Stomach (tissue), 9 donors: ENCODE measurements around the gene TRAFD1. TPM values are rescaled to one million over a fixed set of nuclear protein-coding genes. Genes with fewer than 3 reads are reported as not detected.
"Not testable (repeated sequence)": the region's sequence is repeated elsewhere in the genome, so short reads cannot be mapped to it uniquely, and the experiment has no call there.

Experiments used
- DNase-seq, 2 donors: peaks; one replicate each; pipeline versions ENCODE4 v3.0.0 to v3.0.0-alpha.2; 2013 to 2019
- H3K27ac ChIP-seq, 5 donors: fragments of 200-600 bp in 4 of 5; sonication (generic) in 4 of 5; one replicate each; pipeline ENCODE4 v1.5.1; 2013 to 2019; ENCODE audit warnings: mild to moderate bottlenecking in 1 of 5, moderate library complexity in 1 of 5
- H3K27me3 ChIP-seq, 3 donors: fragments of 200-600 bp; sonication (generic); one replicate each; pipeline ENCODE4 v1.5.1; 2017 to 2019; ENCODE audit warnings: mixed run types in 1 of 3
- H3K36me3 ChIP-seq, 4 donors: fragments of 200-600 bp; sonication (generic); 1 replicate in 3 of 4; 2 replicates in 1 of 4; pipeline ENCODE4 v1.5.1; 2016 to 2019
- H3K4me1 ChIP-seq, 4 donors: fragments of 200-600 bp; sonication (generic); one replicate each; pipeline ENCODE4 v1.5.1; 2016 to 2019
- H3K4me3 ChIP-seq, 4 donors: fragments of 200-600 bp; sonication (generic) in 3 of 4; one replicate each; pipeline ENCODE4 v1.5.1; 2016 to 2019; ENCODE audit warnings: mild to moderate bottlenecking in 1 of 4
- H3K9me3 ChIP-seq, 4 donors: fragments of 200-600 bp; sonication (generic); one replicate each; pipeline ENCODE4 v1.5.1; 2016 to 2019
- CTCF ChIP-seq, 7 experiments: fragments of 450-650 bp in 4 of 7; fragments of 200-600 bp in 3 of 7; sonication (generic) in 3 of 7; IDR thresholded peaks; one replicate each; pipeline ENCODE4 v1.5.1; 2016 to 2019; ENCODE audit warnings: antibody characterized with exemption in 7 of 7, control low read depth in 2 of 7, mild to moderate bottlenecking in 1 of 7
- EP300 ChIP-seq: sonication (generic); formaldehyde crosslinking; IDR thresholded peaks from one replicate; pipeline ENCODE4 v1.6.1; 2017; ENCODE audit warnings: antibody characterized with exemption
- POLR2A ChIP-seq, 4 donors: fragments of 450-650 bp; IDR thresholded peaks; one replicate each; pipeline ENCODE4 v1.6.1; 2016; ENCODE audit warnings: antibody characterized with exemption in 4 of 4, control low read depth in 2 of 4, mild to moderate bottlenecking in 1 of 4, moderate library complexity in 1 of 4
- POLR2AphosphoS5 ChIP-seq, 3 donors: sonication (generic); formaldehyde crosslinking; IDR thresholded peaks; one replicate each; pipeline ENCODE4 v1.6.1; 2016; ENCODE audit warnings: antibody characterized with exemption in 3 of 3
- WGBS, 5 donors: extraction: QIAGEN DNeasy Blood & Tissue Kit in 3 of 5; methylation state at CpG; one replicate each; pipeline versions ENCODE4 v1.1.5 to v1.1.7; 2013 to 2018; 5-methylcytosine and 5-hydroxymethylcytosine counted together
- intact Hi-C: fragments of 100-400 bp; cut with DNase I; formaldehyde crosslinking; loops from one replicate; pipeline ENCODE4 v1.15.1; 2023; ENCODE audit warnings: low total_unique reads
- polyA plus RNA-seq, 3 donors: library from polyadenylated mRNA; stranded (reverse); fragments of 200-250 nt; gene quantifications; one replicate each; pipeline ENCODE4 v1.2.3, GENCODE V29; 2013
- total RNA-seq, 5 donors: library from RNA; depleted of rRNA; stranded (reverse); fragments of >200 nt; gene quantifications; one replicate each; pipeline versions ENCODE4 v1.1.0 to v1.2.3, GENCODE V29; 2014 to 2016
- donor health status: healthy with polysubstance abuse.
- donor health status: Bipolar disorder and iron deficiency.
- donor health status: healthy.

TRAFD1 gene
- total and polyA plus RNA-seq, 8 donors, result 11.3 to 49.0 (median 20.4) TPM

DNA sequence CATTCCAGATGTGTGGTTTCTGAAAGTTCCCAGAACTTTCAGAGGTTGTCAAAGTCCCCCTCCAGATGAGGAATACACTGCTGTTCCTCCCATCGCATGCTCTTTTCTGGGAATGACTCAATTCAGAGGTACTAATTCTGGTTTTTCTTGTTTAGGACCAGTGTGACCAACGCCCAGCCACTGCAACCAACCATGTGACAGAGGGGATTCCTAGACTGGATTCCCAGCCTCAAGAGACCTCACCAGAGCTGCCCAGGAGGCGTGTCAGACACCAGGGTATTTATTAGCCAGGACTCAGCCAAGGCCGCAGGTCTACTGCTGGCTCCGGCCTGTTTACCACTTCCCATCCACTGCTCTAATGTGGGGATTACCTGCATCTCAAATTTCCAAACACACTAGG lies 24.2 kb downstream of the TRAFD1 start:
- intact Hi-C loops, result no loop called here
- no peaks in the 10 kb centered on the region for H3K27me3 ChIP-seq
- peaks cover 83 to 100% (median 98%) of the 10 kb centered on the region in 4 donors for H3K36me3 ChIP-seq
- no peak overlapping the region for H3K4me3 ChIP-seq
- H3K27ac ChIP-seq, result no peak overlapping the region
- peak in 1 of 2 donors; percentile 72 for DNase-seq
- 73 to 91% (median 77%) methylated on average over 3 to 5 of the region's 5 CpGs for WGBS, 5 donors
- H3K9me3 ChIP-seq, result no peaks in the 10 kb centered on the region
- H3K4me1 ChIP-seq, result no peaks in the 10 kb centered on the region
- no peak for TF ChIP-seq POLR2AphosphoS5 (IDR thresholded peaks at IDR 0.05)

GRCh38 chr12:112151766-112152541 lies 26.6 kb downstream of the TRAFD1 start:
- no peaks in the 10 kb centered on the region for H3K27me3 ChIP-seq

GRCh38 chr12:112153181-112153892 lies 28.0 kb downstream of the TRAFD1 start:
- Histone ChIP-seq H3K27ac (no peak overlapping the region), H3K4me3 (no peak overlapping the region), H3K4me1 (no peaks in the 10 kb centered on the region), H3K9me3 (peaks cover 0 to 9% (median 2%) of the 10 kb centered on the region in 4 donors), H3K27me3 (no peaks in the 10 kb centered on the region), H3K36me3 (peaks cover 55 to 84% (median 79%) of the 10 kb centered on the region in 4 donors)
- WGBS, 5 donors, result 76 to 88% (median 78%) methylated on average over 9 to 11 of the region's 11 CpGs
- intact Hi-C loops, result no loop called here
- TF ChIP-seq CTCF (IDR thresholded peaks at IDR 0.05) (no peak), EP300 (no peak), POLR2A (IDR thresholded peaks at IDR 0.05) (no peak), POLR2AphosphoS5 (IDR thresholded peaks at IDR 0.05) (no peak)
- no peak for DNase-seq

More at GRCh38 chr12:112151766-112152541, 26.6 kb downstream of the TRAFD1 start:
- no peak for TF ChIP-seq CTCF (IDR thresholded peaks at IDR 0.05)
- TF ChIP-seq POLR2AphosphoS5 (IDR thresholded peaks at IDR 0.05), result no peak
- no peak for TF ChIP-seq EP300
- TF ChIP-seq POLR2A (IDR thresholded peaks at IDR 0.05), result no peak
- Histone ChIP-seq H3K27ac (no peak overlapping the region), H3K4me3 (no peak overlapping the region), H3K9me3 (peaks cover 0 to 5% (median 0%) of the 10 kb centered on the region in 4 donors), H3K36me3 (peaks cover 63 to 86% (median 82%) of the 10 kb centered on the region in 4 donors), H3K4me1 (no peaks in the 10 kb centered on the region)
- WGBS, 5 donors, result 89 to 93% (median 91%) methylated on average over 11 of the region's 11 CpGs
- intact Hi-C loops, result no loop called here
- no peak for DNase-seq

GRCh38 chr12:112153893-112154219 lies 28.5 kb downstream of the TRAFD1 start:
- 90 to 93% (median 92%) methylated on average over 7 to 8 of the region's 8 CpGs for WGBS, 5 donors
- no peak for DNase-seq
- TF ChIP-seq EP300 (no peak), POLR2AphosphoS5 (IDR thresholded peaks at IDR 0.05) (no peak), CTCF (IDR thresholded peaks at IDR 0.05) (no peak), POLR2A (IDR thresholded peaks at IDR 0.05) (no peak)
- Histone ChIP-seq H3K9me3 (peaks cover 0 to 15% (median 6%) of the 10 kb centered on the region in 4 donors), H3K36me3 (peaks cover 55 to 84% (median 79%) of the 10 kb centered on the region in 4 donors), H3K4me3 (no peak overlapping the region), H3K4me1 (no peaks in the 10 kb centered on the region), H3K27ac (no peak overlapping the region), H3K27me3 (no peaks in the 10 kb centered on the region)
- intact Hi-C loops, result no loop called here

GRCh38 chr12:112158461-112159145 lies 33.2 kb downstream of the TRAFD1 start:
- H3K4me3 ChIP-seq, H3K27ac ChIP-seq, H3K4me1 ChIP-seq, DNase-seq, intact Hi-C loops, H3K27me3 ChIP-seq: not testable (repeated sequence)
- peaks cover 49 to 84% (median 79%) of the 10 kb centered on the region in 4 donors for H3K36me3 ChIP-seq
- peaks cover 0 to 18% (median 9%) of the 10 kb centered on the region in 4 donors for H3K9me3 ChIP-seq
- 82 to 96% (median 91%) methylated on average over 9 to 11 of the region's 11 CpGs for WGBS, 5 donors
